Sigmoid colon (tissue), 4 donors: ENCODE data around the gene BDKRB2.

Experiments
- CTCF ChIP-seq, 4 experiments: fragments of 450-650 bp in 3 of 4; fragments of 200-600 bp in 1 of 4; IDR thresholded peaks; one replicate each; pipeline ENCODE4 v1.5.1; 2016 to 2019; ENCODE audit warnings: antibody characterized with exemption in 4 of 4, mild to moderate bottlenecking in 3 of 4, moderate library complexity in 2 of 4
- EP300 ChIP-seq, 4 donors: sonication (generic); formaldehyde crosslinking; IDR thresholded peaks; one replicate each; pipeline ENCODE4 v1.6.1; 2017; ENCODE audit warnings: antibody characterized with exemption in 4 of 4
- POLR2AphosphoS5 ChIP-seq, 4 donors: sonication (generic); formaldehyde crosslinking; IDR thresholded peaks; one replicate each; pipeline ENCODE4 v1.6.1; 2017; ENCODE audit warnings: antibody characterized with exemption in 4 of 4

GRCh38 chr14:96154900-96155299, 49.7 kb upstream of the BDKRB2 start:
- no peak for TF ChIP-seq CTCF (IDR thresholded peaks at IDR 0.05)
- no peak for TF ChIP-seq POLR2AphosphoS5 (IDR thresholded peaks at IDR 0.05)
- TF ChIP-seq EP300 (IDR thresholded peaks at IDR 0.05) = no peak
